Epithelial cell of proximal tubule (primary cell): ENCODE measurements around the gene TOM1. TPM values are rescaled to one million over a fixed set of nuclear protein-coding genes. Genes with fewer than 3 reads are reported as not detected.

Experiments
- DNase-seq: peaks from one replicate; pipeline ENCODE4 v3.0.0-alpha.2; 2011; ENCODE audit warnings: low read depth
- H3K4me3 ChIP-seq: 2 replicates; pipeline ENCODE4 v1.5.1; 2011; ENCODE audit warnings: low read depth, mild to moderate bottlenecking, low read length
- total RNA-seq: library from RNA; depleted of rRNA; stranded (reverse); fragments of >200 nt; gene quantifications from 2 replicates; pipeline ENCODE4 v1.2.3, GENCODE V29; 2015
- TF ChIP-seq, protein P1 (sequence below): conservative IDR thresholded peaks from 2 replicates; pipeline ENCODE4 v1.5.1; 2012; ENCODE audit warnings: low read depth, mild to moderate bottlenecking, low read length

Gene TOM1
- total RNA-seq, 1 donor from 2014 or later: 24.0 TPM

DNA sequence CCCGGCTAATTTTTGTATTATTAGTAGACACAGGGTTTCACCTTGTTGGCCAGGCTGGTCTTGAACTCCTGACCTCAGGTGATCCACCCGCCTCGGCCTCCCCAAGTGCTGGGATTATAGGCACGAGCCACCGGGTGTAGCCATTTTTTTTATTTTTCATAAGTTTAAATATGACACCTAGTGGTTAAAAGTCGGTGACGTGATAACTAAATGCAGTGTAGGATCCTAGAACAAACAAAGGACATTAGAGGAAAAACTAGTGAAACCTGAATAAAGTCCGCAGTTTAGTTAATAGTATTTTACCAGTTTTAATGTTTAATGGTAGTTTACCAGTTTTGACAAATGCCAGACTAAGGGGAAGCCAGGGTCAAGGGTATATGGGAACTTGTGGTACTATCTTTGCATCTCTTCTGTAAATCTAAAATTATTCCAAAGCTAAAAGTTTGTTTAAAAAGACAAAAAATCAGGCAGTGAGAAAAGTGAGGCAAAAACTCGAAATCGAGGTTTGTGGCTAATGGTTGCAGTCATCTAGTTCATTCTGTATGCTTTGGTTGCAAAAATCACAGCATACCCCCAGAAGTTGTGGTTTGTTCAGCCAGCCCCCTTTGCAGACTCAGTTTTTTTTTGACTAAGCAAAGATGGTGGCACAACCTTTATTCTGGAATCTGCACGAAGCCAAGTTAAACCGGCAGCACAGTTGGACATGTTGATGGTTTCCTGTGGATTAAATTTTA is 29.6 kb downstream of the TOM1 start:
- TF ChIP-seq, protein P1, sequence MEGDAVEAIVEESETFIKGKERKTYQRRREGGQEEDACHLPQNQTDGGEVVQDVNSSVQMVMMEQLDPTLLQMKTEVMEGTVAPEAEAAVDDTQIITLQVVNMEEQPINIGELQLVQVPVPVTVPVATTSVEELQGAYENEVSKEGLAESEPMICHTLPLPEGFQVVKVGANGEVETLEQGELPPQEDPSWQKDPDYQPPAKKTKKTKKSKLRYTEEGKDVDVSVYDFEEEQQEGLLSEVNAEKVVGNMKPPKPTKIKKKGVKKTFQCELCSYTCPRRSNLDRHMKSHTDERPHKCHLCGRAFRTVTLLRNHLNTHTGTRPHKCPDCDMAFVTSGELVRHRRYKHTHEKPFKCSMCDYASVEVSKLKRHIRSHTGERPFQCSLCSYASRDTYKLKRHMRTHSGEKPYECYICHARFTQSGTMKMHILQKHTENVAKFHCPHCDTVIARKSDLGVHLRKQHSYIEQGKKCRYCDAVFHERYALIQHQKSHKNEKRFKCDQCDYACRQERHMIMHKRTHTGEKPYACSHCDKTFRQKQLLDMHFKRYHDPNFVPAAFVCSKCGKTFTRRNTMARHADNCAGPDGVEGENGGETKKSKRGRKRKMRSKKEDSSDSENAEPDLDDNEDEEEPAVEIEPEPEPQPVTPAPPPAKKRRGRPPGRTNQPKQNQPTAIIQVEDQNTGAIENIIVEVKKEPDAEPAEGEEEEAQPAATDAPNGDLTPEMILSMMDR: no peak
- DNase-seq: no peak
- H3K4me3 ChIP-seq: no peak overlapping the region

DNA sequence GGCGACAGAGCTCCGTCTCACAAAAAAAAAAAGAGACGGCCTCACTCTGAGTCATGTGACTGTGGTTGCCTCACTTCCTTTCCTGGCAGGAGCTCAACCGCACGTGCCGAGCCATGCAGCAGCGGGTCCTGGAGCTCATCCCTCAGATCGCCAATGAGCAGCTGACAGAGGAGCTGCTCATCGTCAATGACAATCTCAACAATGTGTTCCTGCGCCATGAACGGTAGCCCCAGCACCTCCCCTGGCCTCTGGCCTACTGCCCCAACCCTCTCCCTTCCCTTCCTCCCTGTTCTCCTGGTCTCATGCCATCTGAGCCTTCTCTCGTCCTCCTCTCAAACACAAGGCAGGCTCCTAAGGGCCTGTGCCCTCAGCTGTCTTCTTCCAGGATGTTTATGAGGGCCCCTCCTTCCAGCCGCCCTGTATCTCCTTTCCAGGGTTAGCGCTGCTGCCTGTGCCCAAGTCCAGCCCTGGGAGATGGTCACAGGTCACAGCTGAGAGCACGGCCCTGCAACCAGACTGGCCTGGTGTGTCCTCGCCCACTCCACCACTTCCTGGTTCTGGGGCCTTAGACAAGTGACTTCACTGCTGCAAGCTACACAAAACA is 30.7 kb downstream of the TOM1 start:
- no peak overlapping the region for H3K4me3 ChIP-seq
- TF ChIP-seq, protein P1: no peak
- no peak for DNase-seq

DNA sequence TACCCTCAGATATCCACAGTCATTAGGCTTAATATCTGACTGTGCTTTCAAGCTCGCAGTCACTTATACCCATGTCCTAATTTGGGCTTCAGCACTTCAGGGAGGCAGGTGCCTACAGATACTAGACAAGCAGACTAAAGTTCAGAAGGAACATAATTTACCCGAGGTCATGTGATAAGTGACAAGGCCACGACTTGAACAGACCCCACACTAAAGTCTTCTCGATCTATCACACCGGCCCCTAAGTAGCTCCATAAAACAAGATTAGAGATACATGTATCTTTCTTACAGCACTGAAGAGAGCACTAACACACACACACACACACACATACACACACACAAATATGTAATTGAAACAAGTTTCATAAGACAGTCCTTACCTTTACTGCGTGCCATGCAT is 32.6 kb downstream of the TOM1 start:
- no peak overlapping the region for H3K4me3 ChIP-seq
- no peak for DNase-seq
- TF ChIP-seq, protein P1: no peak

DNA sequence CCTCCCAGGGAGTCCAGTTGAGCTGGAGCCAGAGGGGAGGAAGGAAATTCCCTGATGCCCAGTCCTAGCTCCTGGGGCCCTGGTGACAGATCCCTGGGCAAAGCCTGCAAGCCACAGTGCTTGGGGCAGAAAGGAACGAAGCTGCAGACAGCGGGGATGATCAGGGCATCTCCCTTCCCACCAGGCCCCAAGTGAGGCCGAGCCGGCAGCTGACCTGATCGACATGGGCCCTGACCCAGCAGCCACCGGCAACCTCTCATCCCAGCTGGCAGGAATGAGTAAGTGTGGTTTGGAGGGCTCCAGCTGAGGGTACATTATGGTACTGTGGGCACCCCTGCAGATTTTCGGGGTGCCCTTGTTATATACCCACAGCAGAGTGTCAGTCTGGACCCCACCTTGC is 33.5 kb downstream of the TOM1 start:
- no peak overlapping the region for H3K4me3 ChIP-seq
- DNase-seq: no peak
- TF ChIP-seq, protein P1: no peak

DNA sequence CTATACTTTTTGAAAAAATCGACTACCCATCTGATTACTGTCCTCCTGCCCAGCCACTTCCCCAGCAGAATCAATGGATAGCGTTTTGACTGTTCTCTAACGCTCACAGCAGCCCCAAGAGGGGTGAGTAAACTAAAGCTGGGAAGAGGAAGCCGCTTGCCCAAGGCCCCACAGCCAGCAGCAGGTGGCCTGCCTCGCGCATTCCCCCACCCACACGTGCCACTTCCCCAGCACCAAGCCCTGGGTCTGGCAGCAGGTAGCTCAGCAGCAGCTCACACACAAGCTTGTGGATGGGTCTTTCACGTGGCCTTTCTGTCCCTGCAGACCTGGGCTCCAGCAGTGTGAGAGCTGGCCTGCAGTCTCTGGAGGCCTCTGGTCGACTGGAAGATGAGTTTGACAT is 34.3 kb downstream of the TOM1 start:
- TF ChIP-seq, protein P1: no peak
- no peak for DNase-seq
- no peak overlapping the region for H3K4me3 ChIP-seq

DNA sequence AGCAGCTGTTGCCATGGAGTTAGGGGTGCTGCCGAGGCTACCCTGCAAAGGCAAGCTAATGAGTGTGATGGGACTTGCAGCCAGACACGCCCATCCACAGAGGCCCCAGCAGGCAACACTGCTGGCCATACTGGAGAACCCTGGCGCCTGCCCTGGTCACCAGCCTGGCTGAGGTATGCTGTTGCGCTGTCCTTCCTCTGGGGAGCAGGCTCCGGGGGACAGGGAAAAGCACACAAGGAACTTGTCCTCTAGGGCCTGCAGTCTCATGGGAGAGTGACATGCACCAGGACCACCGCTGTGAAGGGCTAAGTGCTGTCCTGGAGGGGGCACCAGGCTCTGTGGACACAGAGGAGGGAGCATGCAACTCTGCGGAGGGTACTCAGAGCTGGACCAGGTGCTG is 35.8 kb downstream of the TOM1 start:
- no peak for DNase-seq
- TF ChIP-seq, protein P1: no peak

More for the DNA sequence above, 35.8 kb downstream of the TOM1 start:
- no peak overlapping the region for H3K4me3 ChIP-seq
